Activated CD8-positive, alpha-beta memory T cell treated with anti-CD3 and anti-CD28 coated beads for 4 hours (primary cell): ENCODE measurements around the gene C11orf97.
"Not testable (repeated sequence)": the region's sequence is repeated elsewhere in the genome, so short reads cannot be mapped to it uniquely, and the experiment has no call there.

ENCODE experiments used
- DNase-seq, 2 donors: peaks; one replicate each; pipeline ENCODE4 v3.0.0-alpha.2; 2020; ENCODE audit warnings: low read depth in 2 of 2

C11orf97 gene

GRCh38 chr11:94557992-94558391 lies 45.7 kb downstream of the C11orf97 start:
- DNase-seq, result no peak

DNA sequence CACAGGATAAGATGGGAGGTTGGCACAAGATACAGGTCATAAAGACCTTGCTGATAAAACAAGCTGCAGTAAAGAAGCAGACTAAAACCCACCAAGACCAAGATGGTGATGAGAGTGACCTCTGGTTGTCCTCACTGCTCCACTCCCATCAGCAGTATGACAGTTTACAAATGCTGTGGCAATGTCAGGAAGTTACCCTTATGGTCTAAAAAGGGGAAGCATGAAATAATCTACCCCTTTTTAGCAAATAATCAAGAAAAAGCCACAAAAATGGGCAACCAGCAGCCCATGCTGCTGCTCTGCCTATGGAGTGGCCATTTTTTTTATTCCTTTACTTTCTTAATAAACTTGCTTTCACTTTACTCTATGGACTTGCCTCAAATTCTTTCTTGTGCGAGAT lies 46.2 kb downstream of the C11orf97 start:
- no peak for DNase-seq

GRCh38 chr11:94558932-94559331 lies 46.7 kb downstream of the C11orf97 start:
- no peak for DNase-seq

DNA sequence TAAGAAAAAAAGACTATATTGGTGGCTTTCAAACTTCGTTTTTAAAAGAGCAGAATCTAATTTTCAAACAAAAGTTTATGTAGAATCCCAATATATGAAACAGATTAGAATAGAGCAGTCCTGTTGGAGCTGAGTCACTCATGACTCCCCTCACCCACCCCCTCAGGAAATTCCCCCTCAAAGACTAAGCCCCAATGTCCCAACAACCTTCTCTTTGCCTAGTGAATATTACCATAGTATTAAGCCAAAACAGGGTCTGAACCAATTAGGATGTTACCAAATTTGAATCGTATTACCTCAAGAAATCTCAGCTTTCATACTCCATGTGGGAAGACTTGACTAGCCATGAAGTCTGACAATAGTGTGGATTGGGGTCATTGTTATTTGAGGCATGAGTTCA lies 47.1 kb downstream of the C11orf97 start:
- no peak for DNase-seq

GRCh38 chr11:94560834-94561233 lies 48.6 kb downstream of the C11orf97 start:
- DNase-seq, result no peak

- DNase-seq, result no peak
Observed at GRCh38 chr11:94563176-94563847, 51.1 kb downstream of the C11orf97 start.

DNA sequence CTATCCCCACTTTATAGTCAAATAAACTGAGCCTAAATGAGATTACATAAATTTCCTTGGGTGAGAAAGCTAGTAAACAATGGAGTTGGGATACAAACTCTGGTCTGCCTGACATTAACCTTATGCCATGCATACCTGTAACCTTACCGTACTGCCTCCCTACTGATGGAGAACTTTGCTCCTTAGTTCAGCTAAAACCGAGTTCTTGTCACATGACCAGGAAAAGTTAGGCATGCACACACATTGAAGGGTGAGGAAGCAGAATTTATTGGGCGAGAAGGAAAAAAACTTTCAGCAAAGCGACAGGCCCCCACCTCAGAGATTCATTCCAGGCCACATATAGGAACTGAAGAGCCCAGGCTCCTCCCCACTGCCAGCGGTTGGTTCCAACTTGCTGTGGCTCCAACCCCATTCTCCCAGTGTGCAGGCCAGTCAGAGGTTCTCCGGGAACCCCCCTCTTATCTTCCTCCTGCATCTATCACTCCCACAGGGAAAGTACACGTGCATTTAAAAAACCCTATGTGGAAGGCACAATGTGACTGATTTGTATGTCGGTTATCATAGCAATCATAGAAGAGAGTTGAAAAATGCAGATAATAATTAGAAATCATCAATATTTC lies 51.7 kb downstream of the C11orf97 start:
- DNase-seq, result no peak

- no peak for DNase-seq
Observed at GRCh38 chr11:94567181-94567670, 55.0 kb downstream of the C11orf97 start, which contains the start of gene PIWIL4. TSS of gene PIWIL4 (plus strand) at chr11:94567368. CDS start at chr11:94567519, 151 bp downstream.

GRCh38 chr11:94568200-94568599 lies 55.9 kb downstream of the C11orf97 start:
- no peak for DNase-seq

DNA sequence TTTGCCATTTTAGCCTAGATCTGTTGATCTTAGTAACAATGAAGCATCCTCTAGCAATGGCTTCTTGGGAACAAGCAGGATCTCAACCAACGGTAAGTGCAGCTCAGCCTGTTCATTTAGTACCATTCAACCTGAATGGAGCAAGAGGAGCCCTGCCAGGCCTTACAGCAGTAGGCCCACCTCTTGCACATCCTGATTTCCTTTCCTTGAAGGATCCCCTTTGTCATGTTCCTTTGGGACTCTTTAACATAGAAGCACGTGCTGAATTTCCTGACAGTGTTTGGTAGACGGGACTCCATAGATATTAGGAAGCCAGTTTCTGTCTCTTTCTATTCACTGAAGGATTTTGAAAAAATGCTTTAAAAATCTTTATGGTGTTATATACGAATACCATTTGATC lies 56.5 kb downstream of the C11orf97 start:
- no peak for DNase-seq

DNA sequence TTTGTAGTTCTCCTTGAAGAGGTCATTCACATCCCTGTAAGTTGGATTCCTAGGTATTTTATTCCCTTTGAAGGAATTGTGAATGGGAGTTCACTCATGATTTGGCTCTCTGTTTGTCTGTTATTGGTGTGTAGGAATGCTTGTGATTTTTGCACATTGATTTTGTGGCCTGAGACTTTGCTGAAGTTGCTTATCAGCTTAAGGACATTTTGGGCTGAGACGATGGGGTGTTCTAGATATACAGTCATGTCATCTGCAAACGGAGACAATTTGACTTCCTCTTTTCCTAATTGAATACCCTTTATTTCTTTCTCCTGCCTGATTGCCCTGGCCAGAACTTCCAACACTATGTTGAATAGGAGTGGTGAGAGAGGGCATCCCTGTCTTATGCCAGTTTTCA lies 60.7 kb downstream of the C11orf97 start:
- not testable (repeated sequence) for DNase-seq

DNA sequence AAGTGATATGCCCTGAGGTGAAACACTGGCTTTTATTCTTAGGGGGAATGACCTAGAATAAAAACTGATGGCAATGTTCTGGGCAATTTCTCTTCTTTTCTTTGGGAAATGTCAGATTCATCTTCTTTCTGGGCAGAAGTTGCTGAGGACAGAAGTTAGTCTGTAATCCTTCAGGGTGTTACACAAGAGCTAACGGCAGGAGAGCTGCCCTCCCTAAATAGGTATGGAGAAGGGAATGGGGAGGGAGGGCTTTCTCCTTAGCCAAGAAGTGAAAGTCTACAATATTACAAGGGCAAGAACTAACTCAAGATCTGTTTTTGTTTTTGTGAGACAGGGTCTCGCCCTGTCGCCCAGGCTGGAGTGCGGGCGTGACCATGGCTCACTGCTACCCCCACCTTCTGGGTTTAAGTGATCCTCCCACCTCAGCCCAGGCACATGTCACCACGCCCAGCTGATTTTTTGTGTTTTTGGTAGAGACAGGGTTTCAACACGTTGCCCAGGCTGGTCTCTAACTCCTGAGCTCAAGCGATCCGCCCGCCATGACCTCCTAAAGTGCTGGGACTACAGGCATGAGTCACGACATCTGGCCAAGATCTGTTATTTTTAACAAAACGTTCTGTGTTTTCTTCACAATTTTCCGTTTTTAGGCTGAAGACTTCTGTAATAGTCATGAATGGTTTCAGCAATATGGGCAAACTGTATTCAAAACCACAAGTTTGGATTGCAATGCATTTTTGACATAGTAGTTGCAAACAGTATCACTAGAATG lies 62.1 kb downstream of the C11orf97 start:
- no peak for DNase-seq

DNA sequence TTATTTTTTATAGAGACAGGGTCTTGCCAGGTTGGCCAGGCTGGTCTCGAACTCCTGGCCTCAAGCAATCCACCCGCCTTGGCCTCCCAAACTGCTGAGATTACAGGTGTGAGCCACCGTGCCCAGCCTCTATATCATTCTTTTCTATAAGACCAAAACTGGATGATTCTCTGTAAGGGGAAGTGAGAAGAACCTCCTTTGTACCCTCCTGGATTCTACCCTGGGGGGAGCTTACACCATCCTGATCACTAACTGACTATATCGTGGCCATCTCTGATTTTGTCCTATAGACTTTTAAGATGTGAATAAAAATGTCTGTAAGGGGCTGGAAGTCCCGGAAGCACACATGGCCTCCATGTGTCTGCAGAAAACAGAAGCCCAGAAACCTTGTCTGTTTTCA lies 64.0 kb downstream of the C11orf97 start:
- DNase-seq, result no peak

- no peak for DNase-seq
Observed at GRCh38 chr11:94577841-94578240, 65.6 kb downstream of the C11orf97 start.
